Left lung (tissue), 10 donors: ENCODE measurements around the gene LACRT. TPM values are rescaled to one million over a fixed set of nuclear protein-coding genes. Genes with fewer than 3 reads are reported as not detected.

Experiments
- ATAC-seq: fragments of 200-7000 bp; cut with Tn5 transposase; one replicate; pipeline ENCODE4 v1.9.1; 2020; ENCODE audit warnings: moderate library complexity
- DNase-seq, 4 donors: peaks; one replicate each; pipeline ENCODE4 v3.0.0-alpha.2; 2013 to 2020
- H3K27ac ChIP-seq, 2 donors: fragments of 200-600 bp; sonication (generic) in 1 of 2; one replicate each; pipeline versions ENCODE4 v1.5.0 to v1.8.0; 2020 to 2021
- H3K27me3 ChIP-seq, 2 donors: fragments of 200-600 bp; sonication (generic) in 1 of 2; one replicate each; pipeline versions ENCODE4 v1.5.0 to v1.8.0; 2020 to 2021
- H3K36me3 ChIP-seq, 2 donors: fragments of 200-600 bp; sonication (generic) in 1 of 2; one replicate each; pipeline versions ENCODE4 v1.5.0 to v1.8.0; 2020 to 2021
- H3K4me1 ChIP-seq, 2 donors: fragments of 200-600 bp; one replicate each; pipeline ENCODE4 v1.8.0; 2021
- H3K4me3 ChIP-seq, 2 donors: fragments of 200-600 bp; sonication (generic) in 1 of 2; one replicate each; pipeline versions ENCODE4 v1.5.0 to v1.8.0; 2020 to 2021; ENCODE audit warnings: mild to moderate bottlenecking in 1 of 2
- H3K9me3 ChIP-seq, 2 donors: fragments of 200-600 bp; sonication (generic) in 1 of 2; one replicate each; pipeline versions ENCODE4 v1.5.0 to v1.8.0; 2020 to 2021
- intact Hi-C, 2 donors: fragments of 100-400 bp; cut with DNase I; formaldehyde crosslinking; loops; one replicate each; pipeline versions ENCODE4 v1.11.2 to v1.14.2; 2022
- polyA plus RNA-seq, 6 donors: library from polyadenylated mRNA; unstranded; fragments of 120-200 nt; gene quantifications; one replicate each; pipeline ENCODE4 v1.2.1, GENCODE V29; 2013; ENCODE audit not compliant: insufficient read length in 6 of 6
- total RNA-seq, 2 donors: library from RNA; stranded (reverse); fragmentation: NEBNext Ultra II Directional; extraction: Animal tissue kit (Norgen Biotek cat#: 25700); gene quantifications; one replicate each; pipeline ENCODE4 v1.2.1, GENCODE V29; 2021
- TF ChIP-seq, protein P1 (sequence below), 2 donors: fragments of 200-600 bp; sonication (generic) in 1 of 2; IDR thresholded peaks; one replicate each; pipeline versions ENCODE4 v1.5.0 to v1.8.0; 2021; ENCODE audit warnings: antibody characterized with exemption in 2 of 2
- donor health status: DM: no; HTN: yes; CAD: no.
- donor health status: DM: no; HTN: no; CAD: no.

LACRT gene
- total and polyA plus RNA-seq, 8 donors = not detected

DNA sequence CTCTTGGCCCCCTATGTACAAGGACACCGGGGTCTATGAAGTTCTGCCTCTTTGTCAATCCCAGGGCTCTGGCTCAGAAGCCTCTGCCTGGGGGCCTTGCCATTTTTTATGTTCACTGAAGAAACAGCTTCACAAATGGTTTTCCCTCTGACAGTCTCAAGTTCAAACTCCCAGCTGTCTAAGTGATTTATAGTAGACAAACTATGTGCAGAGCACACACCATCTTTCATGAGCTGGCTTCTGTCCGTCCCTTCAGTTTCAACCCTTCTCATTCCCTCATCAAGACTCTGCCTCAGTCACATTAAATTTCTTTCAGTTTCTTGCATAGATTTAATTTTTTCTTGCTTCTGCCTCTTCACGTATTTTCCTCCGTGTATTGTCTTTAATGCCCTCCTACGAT lies 16.2 kb upstream of the LACRT start:
- TF ChIP-seq, protein P1, sequence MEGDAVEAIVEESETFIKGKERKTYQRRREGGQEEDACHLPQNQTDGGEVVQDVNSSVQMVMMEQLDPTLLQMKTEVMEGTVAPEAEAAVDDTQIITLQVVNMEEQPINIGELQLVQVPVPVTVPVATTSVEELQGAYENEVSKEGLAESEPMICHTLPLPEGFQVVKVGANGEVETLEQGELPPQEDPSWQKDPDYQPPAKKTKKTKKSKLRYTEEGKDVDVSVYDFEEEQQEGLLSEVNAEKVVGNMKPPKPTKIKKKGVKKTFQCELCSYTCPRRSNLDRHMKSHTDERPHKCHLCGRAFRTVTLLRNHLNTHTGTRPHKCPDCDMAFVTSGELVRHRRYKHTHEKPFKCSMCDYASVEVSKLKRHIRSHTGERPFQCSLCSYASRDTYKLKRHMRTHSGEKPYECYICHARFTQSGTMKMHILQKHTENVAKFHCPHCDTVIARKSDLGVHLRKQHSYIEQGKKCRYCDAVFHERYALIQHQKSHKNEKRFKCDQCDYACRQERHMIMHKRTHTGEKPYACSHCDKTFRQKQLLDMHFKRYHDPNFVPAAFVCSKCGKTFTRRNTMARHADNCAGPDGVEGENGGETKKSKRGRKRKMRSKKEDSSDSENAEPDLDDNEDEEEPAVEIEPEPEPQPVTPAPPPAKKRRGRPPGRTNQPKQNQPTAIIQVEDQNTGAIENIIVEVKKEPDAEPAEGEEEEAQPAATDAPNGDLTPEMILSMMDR (IDR thresholded peaks at IDR 0.05) = no peak
- peaks cover 0 to 24% of the 10 kb centered on the region in 2 donors for H3K27me3 ChIP-seq
- ATAC-seq (no peak), DNase-seq (no peak)
- no peaks in the 10 kb centered on the region for H3K9me3 ChIP-seq
- H3K4me3 ChIP-seq = no peak overlapping the region
- no peaks in the 10 kb centered on the region for H3K36me3 ChIP-seq
- intact Hi-C loops = no loop called here
- no peak overlapping the region for H3K27ac ChIP-seq
- H3K4me1 ChIP-seq = no peaks in the 10 kb centered on the region

DNA sequence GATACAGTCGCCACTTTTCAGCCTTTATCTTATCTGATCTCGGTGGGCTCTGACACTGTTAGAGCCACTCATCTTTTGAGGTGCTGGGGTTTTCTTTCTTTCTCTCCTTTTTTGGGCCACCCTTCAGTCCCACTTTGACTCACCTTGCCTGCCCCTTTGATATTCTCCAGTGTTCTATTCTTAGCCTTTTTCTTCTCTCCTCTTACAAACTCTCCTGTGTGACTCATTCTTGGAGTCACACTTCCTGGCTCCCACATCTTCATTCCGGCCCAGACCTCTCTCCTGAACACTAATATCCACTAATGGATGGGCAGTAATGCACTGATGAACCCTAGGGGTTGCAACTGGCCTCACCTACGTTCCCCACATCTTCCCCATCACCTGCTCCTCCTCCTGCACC lies 15.7 kb upstream of the LACRT start:
- Histone ChIP-seq H3K27ac (no peak overlapping the region), H3K9me3 (no peaks in the 10 kb centered on the region), H3K27me3 (peaks cover 0 to 29% of the 10 kb centered on the region in 2 donors), H3K4me3 (no peak overlapping the region), H3K4me1 (no peaks in the 10 kb centered on the region), H3K36me3 (no peaks in the 10 kb centered on the region)
- TF ChIP-seq, protein P1 (IDR thresholded peaks at IDR 0.05) = no peak
- ATAC-seq = no peak
- no peak for DNase-seq
- intact Hi-C loops = no loop called here

DNA sequence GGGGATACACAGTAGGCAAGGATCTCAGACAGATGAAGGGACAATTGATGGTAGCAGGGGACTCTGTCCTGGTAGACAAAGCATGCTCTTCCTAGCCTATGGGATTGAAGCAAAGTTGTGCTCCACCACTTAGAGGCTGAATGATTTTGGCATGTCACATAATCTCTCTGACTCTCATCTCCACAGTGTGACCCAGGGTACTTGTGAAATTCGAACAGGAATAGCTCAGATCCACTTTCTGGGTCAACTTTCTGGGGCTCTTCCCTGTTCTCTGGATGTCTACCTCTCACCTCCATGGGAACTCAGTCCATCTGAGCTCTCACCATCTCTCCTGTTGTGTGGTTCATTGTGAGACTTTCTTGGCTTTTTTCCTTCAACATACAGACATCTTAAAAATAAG lies 15.1 kb upstream of the LACRT start:
- Histone ChIP-seq H3K27me3 (peaks cover 0 to 35% of the 10 kb centered on the region in 2 donors), H3K4me1 (no peaks in the 10 kb centered on the region), H3K27ac (no peak overlapping the region), H3K9me3 (no peaks in the 10 kb centered on the region), H3K36me3 (no peaks in the 10 kb centered on the region), H3K4me3 (no peak overlapping the region)
- TF ChIP-seq, protein P1 (IDR thresholded peaks at IDR 0.05) = no peak
- no peak for ATAC-seq
- no peak for DNase-seq
- intact Hi-C loops = no loop called here

DNA sequence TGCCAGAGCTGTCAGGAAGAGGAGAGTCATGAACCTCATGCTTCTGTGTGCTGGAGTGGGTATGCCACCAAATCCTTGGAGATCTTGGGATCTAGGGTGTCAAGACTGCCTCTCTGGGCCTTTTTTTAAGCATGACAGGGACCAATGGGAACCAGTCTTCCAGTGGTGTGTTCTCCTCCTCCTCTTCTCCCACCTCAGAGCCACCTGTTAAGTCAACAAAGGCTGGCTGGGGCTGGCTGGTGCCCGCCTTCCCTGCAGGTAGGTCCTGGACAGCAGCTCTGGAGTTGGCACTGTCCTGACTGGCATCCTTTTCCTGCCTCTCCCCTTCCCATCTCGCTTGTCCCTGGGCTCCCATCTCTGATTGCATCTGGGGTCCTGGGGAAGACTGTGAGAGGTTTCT lies 13.6 kb upstream of the LACRT start, which contains the start of gene DCD:
Gene DCD, minus strand, starts transcription at position 101 of the 400 bp plus-strand sequence. Its CDS starts 62 bp downstream, at position 39.
- Histone ChIP-seq H3K4me1 (no peaks in the 10 kb centered on the region), H3K4me3 (no peak within 1 kb of the TSS), H3K36me3 (no peaks in the 10 kb centered on the region), H3K9me3 (no peaks in the 10 kb centered on the region), H3K27me3 (peaks cover 0 to 51% of the 10 kb centered on the region in 2 donors), H3K27ac (no peak within 1 kb of the TSS)
- TF ChIP-seq, protein P1 (IDR thresholded peaks at IDR 0.05) = no peak
- ATAC-seq (no peak), DNase-seq (no peak)
- intact Hi-C loops = no loop called here

DNA sequence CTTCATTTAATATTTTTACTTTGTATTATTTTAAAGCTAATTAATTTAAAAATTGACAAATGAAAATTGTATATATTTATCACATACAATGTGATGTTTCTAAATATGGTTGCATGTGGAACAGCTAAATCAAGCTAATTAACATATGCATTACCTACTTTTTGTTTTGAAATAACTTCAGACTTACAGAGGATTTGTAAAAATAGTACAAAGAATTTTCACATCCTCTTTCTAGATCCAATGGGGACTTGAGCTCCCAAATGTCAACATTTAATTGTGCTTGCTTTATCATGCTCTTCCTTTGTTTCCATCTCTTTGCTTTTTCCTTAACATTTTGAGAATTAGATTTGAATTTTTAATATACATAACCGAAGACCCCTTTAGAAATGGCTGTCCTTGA lies 6.9 kb upstream of the LACRT start:
- ATAC-seq = no peak
- peaks cover 0 to 36% of the 10 kb centered on the region in 2 donors for H3K27me3 ChIP-seq
- H3K36me3 ChIP-seq = no peaks in the 10 kb centered on the region
- H3K4me3 ChIP-seq = no peak overlapping the region
- intact Hi-C loops = no loop called here
- no peak for DNase-seq
- TF ChIP-seq, protein P1 (IDR thresholded peaks at IDR 0.05) = no peak
- H3K27ac ChIP-seq = no peak overlapping the region
- H3K9me3 ChIP-seq = no peaks in the 10 kb centered on the region
- no peaks in the 10 kb centered on the region for H3K4me1 ChIP-seq
